Mesothelial cell of epicardium (in vitro differentiated cells): Measurements from ENCODE around the gene KCNT1. TPM values are rescaled to one million over a fixed set of nuclear protein-coding genes. Genes with fewer than 3 reads are reported as not detected.
A peak's percentile ranks its signal among the peaks of the same experiment; 100 is the strongest.

Source experiments
- DNase-seq, 2 experiments: peaks; one replicate each; pipeline ENCODE4 v3.0.0; 2021; ENCODE audit warnings: low spot score in 2 of 2; ENCODE audit not compliant: unreplicated experiment in 2 of 2
- H3K27ac Mint-ChIP-seq: 2 replicates; pipeline ENCODE4 v1.8.0; 2021; ENCODE audit warnings: mixed read lengths
- H3K27me3 Mint-ChIP-seq: 2 replicates; pipeline ENCODE4 v1.8.0; 2021; ENCODE audit warnings: low read depth, mixed read lengths
- H3K36me3 Mint-ChIP-seq: 2 replicates; pipeline ENCODE4 v1.8.0; 2021; ENCODE audit warnings: mixed read lengths
- H3K4me1 Mint-ChIP-seq: 2 replicates; pipeline ENCODE4 v1.8.0; 2021; ENCODE audit warnings: mixed read lengths
- H3K4me3 Mint-ChIP-seq: 2 replicates; pipeline ENCODE4 v1.8.0; 2021; ENCODE audit warnings: mild to moderate bottlenecking, moderate library complexity, mixed read lengths
- H3K9me3 Mint-ChIP-seq: 2 replicates; pipeline ENCODE4 v1.8.0; 2021; ENCODE audit warnings: mixed read lengths
- CTCF ChIP-seq: fragments of 200-600 bp; sonication (generic); IDR thresholded peaks from one replicate; pipeline ENCODE4 v1.5.0; 2021; ENCODE audit warnings: antibody characterized with exemption; ENCODE audit not compliant: unreplicated experiment
- total RNA-seq: library from RNA; stranded (reverse); gene quantifications from 3 replicates; pipeline ENCODE4 v1.2.1, GENCODE V29; 2021

KCNT1 gene
- total RNA-seq, 1 donor from 2014 or later, result not detected

- H3K4me1 Mint-ChIP-seq, result no peaks in the 10 kb centered on the region
- H3K9me3 Mint-ChIP-seq, result no peaks in the 10 kb centered on the region
- H3K4me3 Mint-ChIP-seq, result no peak overlapping the region
- peaks cover 12% of the 10 kb centered on the region for H3K27me3 Mint-ChIP-seq
- no peak for DNase-seq
- H3K36me3 Mint-ChIP-seq, result no peaks in the 10 kb centered on the region
- H3K27ac Mint-ChIP-seq, result no peak overlapping the region
- no peak for TF ChIP-seq CTCF
Observed at GRCh38 chr9:135796784-135797485, 95.0 kb downstream of the KCNT1 start.

GRCh38 chr9:135797507-135798262, 95.7 kb downstream of the KCNT1 start:
- DNase-seq, result no peak
- no peak overlapping the region for H3K4me3 Mint-ChIP-seq
- H3K9me3 Mint-ChIP-seq, result no peaks in the 10 kb centered on the region
- no peaks in the 10 kb centered on the region for H3K36me3 Mint-ChIP-seq
- H3K27ac Mint-ChIP-seq, result no peak overlapping the region
- peak; percentile 31 for TF ChIP-seq CTCF
- H3K4me1 Mint-ChIP-seq, result no peaks in the 10 kb centered on the region
- H3K27me3 Mint-ChIP-seq, result peaks cover 12% of the 10 kb centered on the region

GRCh38 chr9:135798263-135798585, 96.2 kb downstream of the KCNT1 start:
- peaks cover 12% of the 10 kb centered on the region for H3K27me3 Mint-ChIP-seq
- TF ChIP-seq CTCF, result no peak
- peaks cover 2% of the 10 kb centered on the region for H3K4me1 Mint-ChIP-seq
- H3K9me3 Mint-ChIP-seq, result no peaks in the 10 kb centered on the region
- no peak for DNase-seq
- no peak overlapping the region for H3K27ac Mint-ChIP-seq
- no peaks in the 10 kb centered on the region for H3K36me3 Mint-ChIP-seq
- no peak overlapping the region for H3K4me3 Mint-ChIP-seq

DNA sequence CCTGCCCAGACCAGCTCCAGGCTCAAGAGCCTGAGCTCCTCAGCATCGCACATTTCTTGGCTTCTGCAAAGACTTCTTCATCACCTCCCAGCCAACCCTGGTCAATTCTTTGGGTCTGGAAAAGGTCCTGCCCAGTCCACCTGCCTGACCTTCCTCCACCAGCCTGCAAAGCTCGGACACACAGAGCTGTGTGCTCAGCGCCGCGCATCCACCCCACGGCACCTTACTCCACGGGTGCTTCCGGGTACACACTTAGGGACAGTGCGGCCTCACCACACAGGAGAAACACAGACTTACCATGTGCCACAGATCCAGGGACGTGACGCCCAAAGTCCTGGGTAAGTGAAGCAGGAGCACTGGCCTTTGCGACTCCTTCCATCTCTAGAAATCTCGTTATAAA, 97.3 kb downstream of the KCNT1 start:
- no peaks in the 10 kb centered on the region for H3K9me3 Mint-ChIP-seq
- peaks cover 12% of the 10 kb centered on the region for H3K27me3 Mint-ChIP-seq
- no peak for DNase-seq
- no peaks in the 10 kb centered on the region for H3K36me3 Mint-ChIP-seq
- H3K27ac Mint-ChIP-seq, result no peak overlapping the region
- TF ChIP-seq CTCF, result no peak
- no peak overlapping the region for H3K4me3 Mint-ChIP-seq
- H3K4me1 Mint-ChIP-seq, result peaks cover 2% of the 10 kb centered on the region

DNA sequence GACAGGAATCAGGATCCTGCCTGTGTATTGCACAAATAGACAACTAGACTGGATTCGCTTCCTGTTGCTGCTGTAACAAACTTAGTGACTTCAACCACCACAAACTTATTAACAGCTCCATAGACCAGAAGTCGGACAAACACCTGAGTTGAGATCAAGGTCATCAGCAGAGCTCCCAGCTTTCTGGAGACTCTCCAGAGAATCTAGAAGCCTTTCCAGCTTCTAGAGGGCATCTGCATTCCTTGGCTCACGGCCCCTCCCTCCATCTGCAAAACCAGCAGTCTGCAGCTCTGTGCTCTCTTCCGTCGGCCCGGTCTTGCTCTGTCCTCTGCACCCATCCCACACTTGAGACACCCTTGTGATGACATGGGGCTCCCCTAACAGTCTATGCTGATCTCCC, 99.1 kb downstream of the KCNT1 start:
- Mint-ChIP-seq H3K9me3 (no peaks in the 10 kb centered on the region), H3K4me1 (peaks cover 2% of the 10 kb centered on the region), H3K27ac (no peak overlapping the region)

More for the DNA sequence above, 99.1 kb downstream of the KCNT1 start:
- H3K36me3 Mint-ChIP-seq, result no peaks in the 10 kb centered on the region
- H3K4me3 Mint-ChIP-seq, result no peak overlapping the region
- TF ChIP-seq CTCF, result no peak
- peaks cover 5% of the 10 kb centered on the region for H3K27me3 Mint-ChIP-seq
- no peak for DNase-seq
